Measurements from ENCODE around the gene TRDN.
"Not testable (repeated sequence)": the region's sequence is repeated elsewhere in the genome, so short reads cannot be mapped to it uniquely, and the experiment has no call there.

TRDN gene

GRCh38 chr6:123629258-123629941 lies 7.3 kb downstream of the TRDN start:
- DNase-seq (ENCODE audit: low read depth, low spot score) = no peak

GRCh38 chr6:123625696-123626095 lies 11.1 kb downstream of the TRDN start:
- no peak for DNase-seq (ENCODE audit: low read depth, low spot score)

- no peak for DNase-seq (ENCODE audit: low read depth, low spot score)
Measured at GRCh38 chr6:123622780-123623179, 14.0 kb downstream of the TRDN start.

GRCh38 chr6:123619156-123619555 lies 17.6 kb downstream of the TRDN start:
- DNase-seq (ENCODE audit: low read depth, low spot score) = no peak

GRCh38 chr6:123616942-123617341 lies 19.8 kb downstream of the TRDN start:
- DNase-seq (ENCODE audit: low read depth, low spot score) = no peak

DNA sequence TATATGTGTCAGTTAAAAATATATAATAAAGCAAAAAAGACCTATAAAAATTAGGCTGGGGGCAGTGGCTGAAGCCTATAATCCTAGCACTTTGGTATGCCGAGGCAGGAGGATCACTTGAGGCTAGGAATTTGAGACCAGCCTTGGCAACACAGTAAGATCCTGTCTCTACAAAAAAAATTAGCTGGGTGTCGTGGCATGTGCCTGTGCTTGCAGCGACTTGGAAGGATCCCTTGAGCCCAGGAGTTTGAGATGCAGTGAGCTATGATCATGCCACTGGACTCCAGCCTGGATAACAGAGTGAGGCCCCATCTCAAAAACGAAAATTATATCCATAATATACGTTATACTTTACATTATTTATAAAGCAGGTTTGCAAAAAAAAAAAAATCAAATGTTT lies 20.7 kb downstream of the TRDN start:
- DNase-seq (ENCODE audit: low read depth, low spot score) = no peak

- no peak for DNase-seq (ENCODE audit: low read depth, low spot score)
Measured at GRCh38 chr6:123610779-123611178, 26.0 kb downstream of the TRDN start.

- peak; percentile 10 for DNase-seq (ENCODE audit: low read depth, low spot score)
Measured at GRCh38 chr6:123604067-123604466, 32.7 kb downstream of the TRDN start.

GRCh38 chr6:123598011-123598410 lies 38.7 kb downstream of the TRDN start:
- no peak for DNase-seq (ENCODE audit: low read depth, low spot score)

DNA sequence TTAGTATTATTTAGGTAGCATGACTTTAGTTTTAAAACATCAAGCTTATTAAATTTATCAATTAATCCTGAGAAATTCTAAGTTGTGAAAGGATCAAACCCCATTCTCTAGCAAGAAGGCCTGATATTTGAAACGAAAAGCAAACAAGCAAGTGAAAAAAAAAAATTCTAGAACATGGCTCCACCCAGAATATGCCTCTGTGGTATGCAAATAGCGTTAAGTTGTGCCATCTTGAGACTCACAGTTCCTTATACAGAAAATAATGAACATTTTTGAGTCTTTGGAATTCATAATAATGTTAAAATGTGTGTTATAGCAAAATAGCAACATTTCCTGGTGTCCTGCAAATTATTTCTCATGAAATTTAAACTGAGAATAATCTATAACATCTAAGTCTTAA lies 42.0 kb downstream of the TRDN start:
- no peak for DNase-seq (ENCODE audit: low read depth, low spot score)

DNA sequence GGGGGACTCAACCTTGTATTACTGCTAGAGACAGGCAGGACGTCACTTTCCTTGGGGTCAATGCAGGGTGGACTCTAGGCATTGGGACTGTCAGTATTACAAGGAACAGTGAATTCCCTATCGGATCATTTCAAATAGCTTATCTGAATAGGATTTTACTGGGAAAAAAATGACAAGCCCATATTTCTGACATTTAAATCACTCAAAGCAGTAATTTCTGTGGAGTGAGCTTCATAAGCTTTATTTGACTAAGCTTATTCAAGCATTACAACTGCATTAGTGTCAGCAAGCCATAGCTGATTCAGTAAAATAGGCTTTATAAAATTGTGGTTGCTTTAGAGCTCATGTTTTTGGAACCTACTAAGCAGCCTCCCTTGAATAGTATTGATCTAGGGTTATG lies 44.3 kb downstream of the TRDN start:
- DNase-seq (ENCODE audit: low read depth, low spot score) = no peak

DNA sequence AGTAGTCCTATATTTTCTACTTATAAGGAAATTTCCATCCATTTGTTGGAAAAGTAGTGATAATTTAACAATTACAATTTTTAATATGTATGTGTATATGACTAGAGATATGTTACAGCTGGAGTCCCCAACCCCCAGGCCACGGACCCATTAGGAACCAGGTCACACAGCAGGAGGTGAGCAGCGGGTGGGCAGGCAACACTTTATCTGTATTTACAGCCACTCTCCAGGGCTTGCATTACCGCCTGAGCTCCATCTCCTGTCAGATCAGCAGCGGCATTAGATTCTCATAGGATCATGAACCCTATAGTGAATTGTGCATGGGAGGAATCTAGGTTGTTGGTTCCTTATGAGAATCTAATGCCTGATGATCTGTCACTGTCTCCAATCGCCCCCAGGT lies 46.8 kb downstream of the TRDN start:
- DNase-seq (ENCODE audit: low read depth, low spot score) = no peak

- no peak for DNase-seq (ENCODE audit: low read depth, low spot score)
Measured at GRCh38 chr6:123589317-123589716, 47.4 kb downstream of the TRDN start.

- DNase-seq (ENCODE audit: low read depth, low spot score) = no peak
Measured at GRCh38 chr6:123588546-123588895, 48.2 kb downstream of the TRDN start.

DNA sequence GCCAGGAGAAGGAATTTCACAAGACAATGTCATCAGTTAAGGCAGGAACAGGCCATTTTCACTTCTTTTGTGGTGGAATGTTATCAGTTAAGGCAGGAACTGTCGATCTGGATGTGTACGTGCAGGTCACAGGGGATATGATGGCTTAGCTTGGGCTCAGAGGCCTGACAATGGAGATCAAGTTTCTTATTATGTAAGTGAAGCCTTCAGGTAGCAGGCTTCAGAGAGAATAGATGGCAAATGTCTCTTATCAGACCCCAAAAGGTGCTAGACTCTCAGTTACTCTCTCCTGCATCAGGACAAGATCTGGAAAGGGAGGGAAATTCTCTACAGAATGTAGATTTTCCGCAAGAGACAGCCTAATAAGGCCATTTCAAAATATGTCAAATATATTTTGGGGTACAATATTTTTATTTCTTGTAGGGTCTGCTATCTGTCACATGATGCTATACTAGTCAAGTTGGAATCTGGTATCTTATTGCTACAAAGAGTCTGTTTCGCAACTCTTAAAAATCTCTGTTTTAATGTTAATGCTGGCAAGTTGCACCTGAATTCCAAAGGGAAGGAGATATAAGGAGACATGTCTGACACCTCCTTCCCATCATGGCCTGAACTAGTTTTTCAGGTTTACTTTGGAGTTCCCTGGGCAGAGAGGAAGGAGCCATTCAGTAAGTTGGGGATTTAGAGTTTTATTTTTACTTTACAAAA lies 48.8 kb downstream of the TRDN start:
- peak; percentile 13 for DNase-seq (ENCODE audit: low read depth, low spot score)

- not testable (repeated sequence) for DNase-seq (ENCODE audit: low read depth, low spot score)
Measured at GRCh38 chr6:123587407-123587806, 49.3 kb downstream of the TRDN start.

DNA sequence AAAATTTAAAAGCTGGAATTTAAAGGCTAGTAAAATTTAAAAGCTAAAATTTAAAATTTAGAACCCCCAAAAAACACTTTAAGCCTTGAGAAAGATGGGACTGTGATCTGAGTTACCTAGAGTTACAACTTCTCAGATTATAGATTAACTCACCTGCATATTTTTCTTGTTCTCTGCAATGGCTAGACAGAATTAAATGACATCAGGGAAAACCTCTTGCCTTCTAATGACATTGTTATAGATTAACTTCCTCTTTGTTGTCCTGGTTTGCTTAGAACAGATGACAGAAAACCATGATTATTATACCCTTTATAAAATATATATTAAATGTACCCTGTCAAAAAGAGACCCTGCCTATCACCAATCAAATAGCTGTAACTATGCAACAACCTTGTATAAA lies 56.4 kb downstream of the TRDN start:
- no peak for DNase-seq (ENCODE audit: low read depth, low spot score)

GRCh38 chr6:123575188-123575587 lies 61.6 kb downstream of the TRDN start:
- DNase-seq (ENCODE audit: low read depth, low spot score) = no peak

DNA sequence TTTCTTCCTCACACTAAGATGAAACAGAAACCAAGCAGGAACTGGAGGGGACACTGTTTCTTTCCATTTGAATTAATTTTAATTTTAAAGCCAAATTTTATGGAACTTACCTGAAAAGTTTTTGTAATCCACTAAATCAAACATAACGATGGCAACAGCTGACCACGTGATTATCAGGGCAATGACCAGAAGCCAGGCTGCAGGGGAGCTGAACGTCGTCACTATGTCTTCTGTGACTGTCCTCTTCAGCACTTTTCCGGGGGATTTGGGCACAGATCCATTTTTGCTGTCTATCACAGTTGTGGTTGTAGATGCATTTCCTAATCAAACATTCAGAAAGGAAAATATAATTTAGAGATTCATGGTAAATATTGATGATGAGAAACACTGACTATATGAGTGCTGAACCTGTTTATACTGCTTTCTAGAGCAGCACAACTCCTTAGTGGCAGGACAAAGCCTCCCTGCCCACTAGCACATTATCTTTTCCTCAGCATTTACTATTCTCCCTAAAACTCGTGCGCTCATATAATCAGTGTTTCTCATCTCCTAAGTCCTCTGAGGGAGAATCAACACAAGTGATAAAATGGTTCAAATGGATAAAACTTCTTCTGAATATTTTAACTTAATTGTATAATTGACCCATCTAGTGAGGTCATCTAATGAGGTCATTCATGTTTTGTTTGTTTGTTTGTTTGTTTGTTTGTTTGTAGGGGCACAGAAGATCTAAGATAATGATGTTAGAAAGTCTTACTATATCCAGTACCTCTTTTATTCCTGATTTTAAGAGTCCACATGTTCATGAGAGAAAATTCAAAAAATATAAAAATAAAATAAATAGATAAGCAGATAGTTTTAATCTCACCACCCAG lies 65.7 kb downstream of the TRDN start:
- no peak for DNase-seq (ENCODE audit: low read depth, low spot score)

GRCh38 chr6:123569575-123569974 lies 67.2 kb downstream of the TRDN start:
- DNase-seq (ENCODE audit: low read depth, low spot score) = no peak

DNA sequence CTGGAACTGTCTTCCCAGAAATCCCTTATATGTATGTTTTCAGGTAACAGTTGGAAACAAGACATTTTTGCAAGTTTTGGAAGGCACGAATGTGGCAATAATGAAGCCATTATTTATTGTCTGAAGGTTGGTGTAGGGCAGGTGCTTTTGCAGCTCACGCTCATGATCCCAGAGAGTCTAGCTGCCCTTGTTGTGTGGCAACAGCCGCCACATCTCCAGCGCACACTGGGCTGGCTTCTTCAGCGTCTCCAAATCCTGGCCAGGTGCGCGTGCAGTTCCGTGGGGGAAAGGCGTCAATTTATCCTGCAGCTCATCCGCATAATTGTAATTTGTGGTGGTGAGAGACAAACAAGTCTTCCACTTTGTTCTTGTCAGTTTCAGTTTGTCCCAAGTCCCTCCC lies 71.2 kb downstream of the TRDN start:
- no peak for DNase-seq (ENCODE audit: low read depth, low spot score)

DNA sequence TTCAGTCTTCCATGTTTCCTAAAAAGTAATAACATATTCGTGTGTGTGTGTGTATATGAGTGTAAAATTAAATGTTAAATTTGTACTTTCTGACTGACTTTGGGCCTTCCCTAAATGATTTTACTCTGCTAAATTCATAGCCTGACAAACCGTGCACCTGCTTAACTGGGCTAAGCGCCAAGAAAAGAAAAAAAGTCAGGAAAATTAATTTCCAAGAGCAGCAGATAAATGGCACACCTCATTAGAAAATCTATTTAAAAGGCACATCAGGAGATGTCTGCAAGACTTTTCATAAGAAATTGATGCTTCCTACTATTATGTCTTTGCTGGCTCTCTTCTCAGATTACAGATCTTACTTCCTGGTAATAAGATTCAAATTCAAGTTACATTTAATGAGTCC lies 72.4 kb downstream of the TRDN start:
- no peak for DNase-seq (ENCODE audit: low read depth, low spot score)

- no peak for DNase-seq (ENCODE audit: low read depth, low spot score)
Measured at GRCh38 chr6:123562677-123563076, 74.1 kb downstream of the TRDN start.

Data from ELF-1 (cell line).